ENCODE data around the gene GSTO1. TPM values are rescaled to one million over a fixed set of nuclear protein-coding genes. Genes with fewer than 3 reads are reported as not detected.

GSTO1 gene
- total RNA-seq, 2 donors from 2014 or later: 257 to 291 TPM

- Histone ChIP-seq H3K4me3 (peak overlapping the region; percentile 70 to 99), H3K4me1 (peaks cover 0 to 67% of the 10 kb centered on the region in 2 donors), H3K36me3 (peaks cover 33% of the 10 kb centered on the region), H3K27ac (peak overlapping the region; percentile 97 to 100), H3K9me3 (no peaks in the 10 kb centered on the region), H3K27me3 (no peaks in the 10 kb centered on the region)
- TF ChIP-seq CTCF (IDR thresholded peaks at IDR 0.05): no peak
- no peak for DNase-seq (ENCODE audit: low spot score)
Observed at GRCh38 chr10:104256335-104256961, 1.8 kb downstream of the GSTO1 start.

GRCh38 chr10:104257235-104257634 is 2.5 kb downstream of the GSTO1 start:
- no peak for TF ChIP-seq CTCF (IDR thresholded peaks at IDR 0.05)
- Histone ChIP-seq H3K9me3 (no peaks in the 10 kb centered on the region), H3K27ac (peak overlapping the region; percentile 22 to 97), H3K4me1 (peaks cover 0 to 75% of the 10 kb centered on the region in 2 donors), H3K36me3 (peaks cover 39% of the 10 kb centered on the region), H3K4me3 (no peak overlapping the region), H3K27me3 (no peaks in the 10 kb centered on the region)
- DNase-seq (ENCODE audit: low spot score): no peak

- Histone ChIP-seq H3K4me1 (peaks cover 0 to 84% of the 10 kb centered on the region in 2 donors), H3K27ac (peak overlapping the region; percentile 74 to 97), H3K4me3 (no peak overlapping the region), H3K27me3 (no peaks in the 10 kb centered on the region), H3K9me3 (no peaks in the 10 kb centered on the region), H3K36me3 (peaks cover 48% of the 10 kb centered on the region)
- DNase-seq (ENCODE audit: low spot score): no peak
- TF ChIP-seq CTCF (IDR thresholded peaks at IDR 0.05): no peak
Observed at GRCh38 chr10:104258209-104258608, 3.5 kb downstream of the GSTO1 start.

- no peak for TF ChIP-seq CTCF (IDR thresholded peaks at IDR 0.05)
- Histone ChIP-seq H3K36me3 (peaks cover 59% of the 10 kb centered on the region), H3K4me1 (peaks cover 0 to 75% of the 10 kb centered on the region in 2 donors), H3K27me3 (no peaks in the 10 kb centered on the region), H3K9me3 (no peaks in the 10 kb centered on the region), H3K27ac (peak overlapping the region; percentile 74 to 97), H3K4me3 (no peak overlapping the region)
- no peak for DNase-seq (ENCODE audit: low spot score)
Observed at GRCh38 chr10:104259456-104259855, 4.8 kb downstream of the GSTO1 start.

GRCh38 chr10:104259999-104260774 is 5.5 kb downstream of the GSTO1 start:
- Histone ChIP-seq H3K27me3 (no peaks in the 10 kb centered on the region), H3K27ac (peak overlapping the region; percentile 74 to 97), H3K4me1 (peaks cover 0 to 73% of the 10 kb centered on the region in 2 donors), H3K9me3 (no peaks in the 10 kb centered on the region), H3K36me3 (peaks cover 67% of the 10 kb centered on the region), H3K4me3 (no peak overlapping the region)
- TF ChIP-seq CTCF (IDR thresholded peaks at IDR 0.05): no peak
- no peak for DNase-seq (ENCODE audit: low spot score)
